B cell (primary cell): ENCODE results near the gene PSAT1. TPM values are rescaled to one million over a fixed set of nuclear protein-coding genes. Genes with fewer than 3 reads are reported as not detected.

Experiments
- ATAC-seq: fragments of 200-7000 bp; cut with Tn5 transposase; one replicate; pipeline ENCODE4 v1.10.0; 2021; ENCODE audit warnings: low read depth, mild to moderate bottlenecking, moderate number of reproducible peaks, moderate library complexity
- CTCF ChIA-PET: fragments of 350-600 bp; sonication (Branson Sonifier 250); formaldehyde crosslinking; loops from one replicate; lab custom pipeline; 2021; ENCODE audit warnings: antibody characterized with exemption, inconsistent platforms; lab: Charles Lee
- POLR2A ChIA-PET: fragments of 350-600 bp; sonication (Branson Sonifier 250); formaldehyde crosslinking; loops from one replicate; lab custom pipeline; 2021; ENCODE audit warnings: antibody characterized with exemption; lab: Charles Lee
- DNase-seq: peaks from one replicate; pipeline ENCODE4 v3.0.0; 2013
- H2AFZ ChIP-seq: 2 replicates; pipeline ENCODE4 v1.6.1; 2012; ENCODE audit warnings: mild to moderate bottlenecking, low read depth, low read length; ENCODE audit not compliant: insufficient read depth, poor library complexity, severe bottlenecking
- H3K27ac ChIP-seq, 2 donors: 1 replicate in 1 of 2; 2 replicates in 1 of 2; pipeline ENCODE4 v1.5.1; 2012 to 2013; ENCODE audit warnings: low read length in 2 of 2, mild to moderate bottlenecking in 2 of 2, moderate library complexity in 1 of 2
- H3K27me3 ChIP-seq, 4 experiments: fragments of 200-600 bp in 1 of 4; sonication (generic) in 1 of 4; replicated peaks in 1 of 4; 1 replicate in 2 of 4; 2 replicates in 2 of 4; pipeline versions ENCODE4 v1.6.1 to v1.7.0; 2013 to 2016; ENCODE audit warnings: low read length in 3 of 4, mild to moderate bottlenecking in 2 of 4, mixed read lengths in 1 of 4, moderate library complexity in 1 of 4; ENCODE audit not compliant: insufficient read depth in 4 of 4, control insufficient read depth in 3 of 4; ENCODE audit errors: control extremely low read depth in 1 of 4
- H3K36me3 ChIP-seq, 2 experiments: replicated peaks in 1 of 2; 1 replicate in 1 of 2; 2 replicates in 1 of 2; pipeline versions ENCODE4 v1.6.1 to v1.7.1; 2013; ENCODE audit warnings: low read length in 1 of 2; ENCODE audit not compliant: insufficient read depth in 2 of 2, control insufficient read depth in 1 of 2; ENCODE audit errors: control extremely low read depth in 1 of 2, extremely low read depth in 1 of 2
- H3K4me1 ChIP-seq, 2 donors: fragments of 200-600 bp in 1 of 2; sonication (generic) in 1 of 2; 1 replicate in 1 of 2; 2 replicates in 1 of 2; pipeline versions ENCODE4 v1.5.1 to v1.6.1; 2013 to 2017; ENCODE audit warnings: low read length in 2 of 2; ENCODE audit not compliant: control insufficient read depth in 2 of 2, insufficient read depth in 2 of 2
- H3K4me2 ChIP-seq: replicated peaks from 2 replicates; pipeline ENCODE3; 2012; ENCODE audit warnings: mild to moderate bottlenecking, low read depth, low read length; ENCODE audit not compliant: poor library complexity, severe bottlenecking
- H3K4me3 ChIP-seq, 5 experiments: fragments of 200-600 bp in 1 of 5; sonication (generic) in 1 of 5; 1 replicate in 3 of 5; 2 replicates in 2 of 5; pipeline versions ENCODE4 v1.5.1 to v1.7.0; 2011 to 2016; ENCODE audit warnings: low read length in 4 of 5, mild to moderate bottlenecking in 4 of 5, low read depth in 2 of 5, control low read depth in 1 of 5, moderate library complexity in 1 of 5; ENCODE audit not compliant: insufficient read depth in 1 of 5; ENCODE audit errors: control extremely low read depth in 1 of 5, extremely low read depth in 1 of 5
- H3K79me2 ChIP-seq: fragments of 200-600 bp; sonication (generic); one replicate; pipeline ENCODE4 v1.6.0; 2016; ENCODE audit warnings: low read length; ENCODE audit not compliant: control insufficient read depth, insufficient read depth
- H3K9ac ChIP-seq: fragments of 200-600 bp; sonication (generic); 2 replicates; pipeline ENCODE4 v1.6.1; 2017; ENCODE audit warnings: mild to moderate bottlenecking, low read length, moderate library complexity
- H3K9me3 ChIP-seq, 3 donors: one replicate each; pipeline versions ENCODE4 v1.6.1 to v1.7.1; 2013; ENCODE audit warnings: low read length in 2 of 3; ENCODE audit not compliant: control insufficient read depth in 2 of 3, insufficient read depth in 1 of 3; ENCODE audit errors: control extremely low read depth in 1 of 3
- H4K20me1 ChIP-seq: 2 replicates; pipeline ENCODE4 v1.6.0; 2012; ENCODE audit warnings: mild to moderate bottlenecking, low read length; ENCODE audit not compliant: insufficient read depth, control insufficient read depth, poor library complexity, severe bottlenecking
- H3K27ac Mint-ChIP-seq: one replicate; pipeline ENCODE4 v1.8.0; 2021; ENCODE audit warnings: mixed read lengths
- H3K27me3 Mint-ChIP-seq: one replicate; pipeline ENCODE4 v1.8.0; 2021; ENCODE audit warnings: mixed read lengths
- H3K4me1 Mint-ChIP-seq: one replicate; pipeline ENCODE4 v1.8.0; 2021; ENCODE audit warnings: mixed read lengths
- H3K4me3 Mint-ChIP-seq: one replicate; pipeline ENCODE4 v1.8.0; 2021; ENCODE audit warnings: mixed read lengths
- H3K9me3 Mint-ChIP-seq: one replicate; pipeline ENCODE4 v1.8.0; 2022; ENCODE audit warnings: mixed read lengths; ENCODE audit not compliant: insufficient read depth
- CTCF ChIP-seq: fragments of 200-600 bp; IDR thresholded peaks from one replicate; pipeline ENCODE4 v1.8.0; 2022; ENCODE audit warnings: antibody characterized with exemption, mild to moderate bottlenecking
- EZH2 ChIP-seq: IDR thresholded peaks from 2 replicates; pipeline ENCODE4 v1.6.1; 2012; ENCODE audit warnings: borderline replicate concordance, low read depth, mild to moderate bottlenecking, moderate library complexity, low read length; ENCODE audit not compliant: insufficient read depth, poor library complexity, severe bottlenecking
- WGBS: methylation state at CpG from one replicate; pipeline ENCODE4 v1.1.5; 2013; ENCODE audit warnings: missing lambda C conversion rate; ENCODE audit not compliant: insufficient coverage; 5-methylcytosine and 5-hydroxymethylcytosine counted together
- intact Hi-C: fragments of 100-400 bp; cut with micrococcal nuclease; formaldehyde crosslinking; loops from one replicate; pipeline ENCODE4 v1.10.0; 2022
- polyA plus RNA-seq: library from polyadenylated mRNA; depleted of rRNA; stranded (reverse); fragments of >200 nt; gene quantifications from 2 replicates; pipeline ENCODE4 v1.2.3, GENCODE V29; 2012
- total RNA-seq, 2 donors: library from RNA; stranded (reverse); fragments of 120-200 nt in 1 of 2; gene quantifications; 1 replicate in 1 of 2; 2 replicates in 1 of 2; pipeline versions ENCODE4 v1.2.3 to v1.2.4, GENCODE V29; 2013 to 2022

The PSAT1 gene
- total and polyA plus RNA-seq, 2 donors (not counting 1 experiment from before 2014, with no cell fraction given), result 0.61 to 5.0 TPM

GRCh38 chr9:78370991-78371390 is 74.1 kb downstream of the PSAT1 start:
- H3K9me3 ChIP-seq, result no peaks in the 10 kb centered on the region
- Mint-ChIP-seq H3K4me3 (no peak overlapping the region), H3K27me3 (peaks cover 9% of the 10 kb centered on the region), H3K9me3 (no peaks in the 10 kb centered on the region), H3K27ac (no peak overlapping the region), H3K4me1 (no peaks in the 10 kb centered on the region)
- no peak overlapping the region for H2AFZ ChIP-seq
- no peaks in the 10 kb centered on the region for H3K36me3 ChIP-seq
- TF ChIP-seq EZH2, result no peak
- TF ChIP-seq CTCF, result no peak
- H3K4me3 ChIP-seq, result no peak overlapping the region
- no peaks in the 10 kb centered on the region for H3K79me2 ChIP-seq
- CTCF ChIA-PET, result interaction anchor here (0.9 to 2.1 kb wide), 4 partner anchors 10 to 394 kb away, joined by 3 to 12 read pairs (median 4); no protein-coding TSS in a partner anchor
- no peak overlapping the region for H3K9ac ChIP-seq
- H3K4me2 ChIP-seq, result no peak overlapping the region
- intact Hi-C loops, result no loop called here
- DNase-seq (no peak), ATAC-seq (no peak)
- 78% methylated on average over 6 of the region's 7 CpGs for WGBS
- POLR2A ChIA-PET, result no interaction called here
- H3K27ac ChIP-seq, result no peak overlapping the region
- H3K4me1 ChIP-seq, result no peaks in the 10 kb centered on the region
- no peaks in the 10 kb centered on the region for H4K20me1 ChIP-seq
- peaks cover 0 to 8% (median 0%) of the 10 kb centered on the region in 4 experiments for H3K27me3 ChIP-seq

- Histone ChIP-seq H3K27me3 (peaks cover 0 to 8% (median 0%) of the 10 kb centered on the region in 4 experiments), H4K20me1 (no peaks in the 10 kb centered on the region), H3K4me2 (no peak overlapping the region), H2AFZ (no peak overlapping the region), H3K27ac (no peak overlapping the region), H3K4me1 (no peaks in the 10 kb centered on the region), H3K4me3 (no peak overlapping the region), H3K36me3 (no peaks in the 10 kb centered on the region), H3K79me2 (no peaks in the 10 kb centered on the region), H3K9me3 (no peaks in the 10 kb centered on the region), H3K9ac (no peak overlapping the region)
- ChIA-PET POLR2A (no interaction called here), CTCF (interaction anchor here (0.6 to 1.2 kb wide), 2 partner anchors 9 to 104 kb away, joined by 3 to 4 read pairs; no protein-coding TSS in a partner anchor)
- DNase-seq, result no peak
- Mint-ChIP-seq H3K27me3 (peaks cover 9% of the 10 kb centered on the region), H3K27ac (no peak overlapping the region), H3K4me1 (no peaks in the 10 kb centered on the region), H3K9me3 (no peaks in the 10 kb centered on the region), H3K4me3 (no peak overlapping the region)
- TF ChIP-seq CTCF (no peak), EZH2 (no peak)
- ATAC-seq, result no peak
- 44% methylated on average over 6 of the region's 7 CpGs for WGBS
- intact Hi-C loops, result no loop called here
These were observed 75.1 kb downstream of the PSAT1 start for GRCh38 chr9:78371981-78372380.

Other genes with a start within 250 kb of the PSAT1 start
- 27.7 and 28.8 TPM in 2 replicates for gene CEP78, start 61.0 kb upstream of the PSAT1 start, total RNA-seq
- gene CEP78, start 61.0 kb upstream of the PSAT1 start, polyA plus RNA-seq, result 7.2 and 8.7 TPM in 2 replicates